HG03521 (cell line): ENCODE data around the gene PAX4.

Experiments
- ATAC-seq: cut with Tn5 transposase; IDR thresholded peaks from one replicate; pipeline ENCODE4 v1.9.1; 2021; ENCODE audit warnings: mild to moderate bottlenecking, moderate library complexity; ENCODE audit not compliant: unreplicated experiment

The PAX4 gene

DNA sequence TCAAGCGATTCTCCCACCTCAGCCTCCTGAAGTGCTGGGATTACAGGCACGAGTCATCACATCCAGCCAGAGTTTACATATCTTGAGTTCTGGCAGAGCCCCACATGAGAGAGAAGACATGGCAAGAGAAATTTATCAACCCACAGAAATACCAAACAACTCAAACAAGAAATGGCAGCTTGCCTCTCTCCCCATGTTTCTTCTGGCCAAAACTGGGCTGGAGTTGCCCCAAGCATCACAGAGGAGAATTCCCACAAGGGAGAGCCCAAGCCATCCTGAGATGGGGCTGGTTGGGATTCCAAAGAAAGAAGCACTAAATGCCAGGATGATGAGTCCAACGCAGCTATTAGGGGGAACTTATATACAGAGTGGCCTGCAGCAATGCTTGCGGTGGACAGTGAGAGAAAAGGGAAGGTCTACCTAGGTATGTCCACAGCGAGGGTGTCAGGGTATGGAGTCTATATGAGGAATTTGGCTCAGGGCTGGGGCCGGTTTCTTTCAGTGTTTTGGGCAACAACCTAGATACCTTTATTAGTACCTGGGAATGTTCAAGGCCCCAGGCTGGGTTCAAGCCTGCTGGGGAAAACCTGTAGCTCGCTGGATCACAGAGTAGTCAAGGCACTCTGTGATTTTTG, 14.5 kb upstream of the PAX4 start:
- ATAC-seq = no peak

DNA sequence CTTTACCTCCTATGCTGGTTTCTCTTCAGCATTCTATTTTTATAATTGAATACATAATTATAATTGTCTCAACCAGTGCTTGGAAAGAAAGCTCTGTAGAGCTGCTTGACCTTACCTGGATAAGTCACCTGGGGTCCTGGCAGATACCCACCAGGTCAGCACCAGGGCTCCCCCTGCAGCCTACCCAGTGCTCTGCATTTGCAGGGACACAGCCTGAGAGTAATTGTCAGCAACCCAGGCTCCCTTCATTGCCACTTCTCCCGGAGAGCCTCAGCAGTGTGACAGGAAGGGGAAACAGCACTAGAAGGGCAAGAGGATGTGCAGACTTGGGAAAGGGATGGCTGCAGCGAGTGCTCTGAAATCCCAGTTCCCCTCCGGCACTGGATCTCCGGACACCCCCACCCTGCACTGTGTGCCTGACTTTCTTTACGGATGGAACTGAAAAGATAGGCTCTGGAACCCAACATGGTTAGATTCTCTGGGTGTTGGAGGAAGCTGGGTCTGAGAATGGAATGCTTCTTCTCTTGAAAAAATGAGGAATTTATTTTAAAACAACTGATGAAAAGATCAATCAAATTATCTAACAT, 11.4 kb upstream of the PAX4 start:
- ATAC-seq = peak; percentile 65

DNA sequence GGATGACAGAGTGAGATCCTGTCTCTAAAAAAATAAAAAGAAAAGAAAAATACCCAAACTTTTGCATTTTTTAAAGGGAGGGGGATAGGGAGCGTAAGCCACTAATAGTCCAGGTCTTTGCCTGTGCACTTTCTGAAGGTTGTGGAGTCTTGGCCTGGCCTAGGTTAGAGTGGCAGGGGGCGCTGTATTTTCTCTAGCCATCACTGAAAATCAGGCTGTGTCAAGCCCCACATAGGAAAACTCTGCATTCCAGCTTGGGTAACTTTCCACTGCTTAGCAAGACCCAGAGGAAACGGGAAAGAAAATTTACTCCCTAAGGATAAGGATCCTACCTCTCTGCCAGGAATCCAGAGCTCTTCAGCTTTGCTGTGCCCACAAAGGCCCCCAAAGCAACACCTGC, 10.5 kb upstream of the PAX4 start:
- no peak for ATAC-seq

DNA sequence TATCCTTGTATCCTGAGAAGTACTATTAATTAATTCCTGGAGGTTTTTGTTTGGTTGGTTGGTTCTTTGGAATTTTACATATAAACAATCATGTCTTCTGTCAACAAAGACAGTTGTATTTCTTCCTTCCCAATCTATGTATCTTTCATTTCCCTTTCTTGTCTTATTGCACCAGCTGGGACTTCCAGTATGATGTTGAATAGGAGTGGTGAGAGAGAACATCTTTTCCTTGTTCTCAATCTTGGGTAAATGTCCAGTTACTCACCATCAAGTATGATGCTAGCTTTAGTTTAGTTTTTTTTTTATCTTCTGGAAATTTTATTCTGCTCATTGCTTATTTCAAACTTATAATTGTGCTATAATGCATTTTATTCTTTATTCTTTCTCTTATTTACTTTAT, 7.4 kb upstream of the PAX4 start:
- ATAC-seq = no peak

DNA sequence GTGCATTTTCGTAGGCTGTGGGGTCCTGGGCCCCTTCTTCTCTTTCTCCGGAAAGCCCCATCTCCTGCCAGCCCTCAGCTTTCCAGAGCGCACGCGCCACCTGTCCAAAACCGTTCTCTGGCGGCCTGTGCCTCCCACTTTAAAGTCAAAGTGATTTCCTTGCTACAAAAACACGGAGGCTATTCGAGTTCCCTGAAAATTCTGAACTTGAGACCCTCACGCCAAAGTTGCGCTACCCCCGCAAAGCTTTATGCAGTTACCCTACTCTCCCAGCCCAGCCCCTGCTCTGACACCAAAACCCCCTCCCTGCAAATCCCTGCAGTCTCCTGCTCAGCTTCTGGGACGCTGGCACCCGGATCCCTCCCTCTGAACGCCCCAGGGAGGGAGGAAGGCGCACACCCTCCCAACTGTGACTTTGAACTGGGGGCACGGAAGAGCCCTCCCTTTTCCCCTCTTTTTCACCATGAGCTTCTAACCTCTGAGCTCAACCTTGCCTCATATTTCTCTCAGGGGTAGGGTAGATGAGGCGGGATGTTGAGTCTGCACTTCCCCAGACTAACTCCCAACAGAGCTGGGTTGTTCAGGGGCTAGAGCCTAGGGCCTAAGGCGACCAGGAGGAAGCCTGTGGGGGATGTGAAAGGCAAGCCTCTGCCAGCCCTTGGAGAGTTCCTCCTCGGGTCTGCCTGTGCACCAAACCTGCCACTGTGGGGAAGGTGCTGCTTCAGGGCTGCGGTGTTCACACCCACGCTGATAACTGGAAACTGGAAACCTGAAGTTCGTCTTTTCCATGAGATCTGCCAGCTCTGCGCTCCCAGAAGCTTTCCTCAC, 2.7 kb upstream of the PAX4 start:
- no peak for ATAC-seq

DNA sequence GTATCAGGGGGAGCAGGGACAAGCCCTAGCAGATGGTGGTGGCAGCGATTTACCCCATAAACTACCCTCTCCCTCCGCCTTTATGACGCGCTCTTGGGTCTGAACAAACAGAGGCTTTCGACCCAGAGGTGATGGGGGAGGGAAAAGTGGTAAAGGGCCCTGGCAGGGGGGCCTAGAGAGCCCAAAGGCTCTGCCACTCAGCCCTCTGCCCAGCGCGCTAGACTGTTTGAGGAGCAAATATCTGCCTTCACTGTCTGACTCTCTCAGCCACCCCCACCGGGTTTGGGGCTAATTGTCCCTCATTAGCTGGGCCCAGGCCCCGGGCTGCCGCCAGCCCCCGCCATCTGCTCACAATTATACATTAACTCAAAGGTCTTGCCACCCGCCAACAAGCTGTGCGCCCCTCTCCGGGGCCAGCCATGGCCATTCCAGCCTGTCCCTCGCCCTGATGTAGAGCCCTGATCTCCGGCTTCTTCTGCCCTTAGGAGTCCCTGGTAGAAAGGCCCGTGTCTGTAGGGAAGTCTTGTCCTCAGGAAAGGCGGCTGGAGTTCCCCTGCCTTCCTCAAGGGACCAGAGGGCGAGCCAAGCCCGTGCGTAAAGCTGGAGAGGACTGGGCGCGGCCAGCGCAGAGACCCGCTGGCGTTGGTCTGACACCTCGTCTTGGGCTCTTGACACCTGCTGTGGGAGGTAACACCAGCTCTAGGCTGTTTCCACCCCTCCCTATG, 1.9 kb upstream of the PAX4 start:
- ATAC-seq = no peak

DNA sequence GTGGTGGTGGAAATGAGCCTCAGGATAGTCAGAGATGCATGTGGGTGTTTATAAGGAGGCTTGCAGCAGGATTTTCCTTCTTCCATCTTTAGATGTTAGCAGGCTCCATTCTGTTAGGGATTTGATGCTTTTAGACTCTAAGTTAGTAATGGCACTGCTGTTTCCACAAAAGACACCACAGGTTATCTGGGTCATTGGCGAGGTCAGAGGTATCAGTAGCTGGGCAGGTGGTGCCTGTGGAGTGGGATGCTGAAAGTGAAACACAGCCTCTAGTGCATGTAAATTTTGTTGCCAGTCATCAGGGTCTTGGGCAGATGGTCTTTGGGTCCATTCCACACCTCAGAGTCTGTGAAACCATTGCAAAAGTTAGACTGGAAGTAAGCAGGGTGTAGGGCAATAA, 833 bp upstream of the PAX4 start:
- no peak for ATAC-seq

DNA sequence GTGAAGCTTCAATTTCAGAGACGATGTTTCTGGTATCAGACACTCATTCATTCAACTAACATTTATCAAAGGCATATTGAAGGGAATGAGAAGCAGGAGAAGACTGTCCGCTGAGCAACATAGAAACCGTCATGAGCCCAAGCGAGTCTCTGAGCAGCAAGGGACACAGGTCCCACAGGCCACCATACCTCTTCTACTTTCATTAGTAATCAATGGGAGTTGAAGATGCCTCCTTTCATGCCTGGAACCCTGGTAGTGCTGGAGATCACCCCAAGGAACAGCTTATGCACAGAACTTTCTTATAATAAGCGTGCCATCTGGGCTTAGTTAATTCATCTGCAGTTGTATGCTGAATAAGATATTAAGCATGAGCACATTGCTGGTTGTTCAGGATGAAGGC, 1.2 kb downstream of the PAX4 start:
- no peak for ATAC-seq

DNA sequence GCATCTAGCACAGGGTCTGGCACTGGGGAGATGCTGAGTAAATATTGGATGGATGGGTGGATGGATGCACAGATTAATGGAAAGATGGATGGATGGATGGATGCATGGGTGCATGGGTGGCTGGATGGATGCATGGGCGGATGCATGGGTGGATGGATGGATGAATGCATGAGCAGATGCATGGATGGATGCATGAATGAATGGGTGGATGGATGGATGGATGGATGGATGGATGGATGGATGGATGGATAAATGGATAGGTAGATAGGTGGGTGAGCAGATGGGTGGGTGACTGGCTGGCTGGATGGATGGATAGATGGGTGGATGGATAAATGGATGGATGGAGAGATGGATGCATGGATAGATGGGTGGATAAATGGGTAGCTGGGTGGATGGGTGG, 5.7 kb downstream of the PAX4 start:
- ATAC-seq = no peak

DNA sequence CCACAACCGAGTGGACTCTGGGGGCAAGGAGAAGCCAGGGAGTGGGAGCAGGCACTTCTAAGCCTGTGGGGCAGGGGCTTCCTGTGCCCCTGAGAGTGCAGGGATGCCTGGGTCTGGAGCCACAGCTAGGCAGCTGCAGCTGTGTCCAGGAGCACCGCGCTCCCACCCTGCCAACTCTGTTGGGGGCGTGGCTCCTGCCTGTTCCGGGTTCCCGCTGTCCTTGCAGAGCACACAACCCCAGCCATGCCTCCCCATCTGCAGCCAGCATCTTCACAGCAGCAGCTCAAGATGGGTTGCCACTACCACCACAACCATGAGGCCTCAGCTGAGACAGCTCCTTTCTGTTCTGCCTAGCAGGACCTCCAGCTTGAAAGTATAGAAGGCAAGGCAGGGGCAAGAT, 8.6 kb downstream of the PAX4 start:
- no peak for ATAC-seq

DNA sequence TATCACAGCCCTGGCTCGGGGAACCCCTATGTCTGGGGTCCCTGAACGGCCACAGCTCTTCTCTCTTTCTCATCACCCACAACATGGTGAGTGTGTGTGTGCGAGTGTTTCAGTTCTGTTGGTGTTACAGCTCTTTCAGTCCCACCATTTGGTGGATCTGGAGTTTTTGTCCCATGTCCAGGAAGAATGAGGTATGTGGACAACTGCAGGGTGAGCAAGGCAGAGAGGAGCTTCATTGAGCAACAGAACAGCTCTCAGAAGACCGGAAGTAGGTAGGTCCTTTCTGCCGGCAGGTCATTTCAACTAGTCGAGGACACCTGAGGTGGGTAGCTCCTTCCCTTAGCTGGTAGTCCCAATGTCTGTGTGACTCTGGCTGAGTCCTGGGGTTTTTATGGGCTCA, 9.5 kb downstream of the PAX4 start:
- ATAC-seq = no peak

DNA sequence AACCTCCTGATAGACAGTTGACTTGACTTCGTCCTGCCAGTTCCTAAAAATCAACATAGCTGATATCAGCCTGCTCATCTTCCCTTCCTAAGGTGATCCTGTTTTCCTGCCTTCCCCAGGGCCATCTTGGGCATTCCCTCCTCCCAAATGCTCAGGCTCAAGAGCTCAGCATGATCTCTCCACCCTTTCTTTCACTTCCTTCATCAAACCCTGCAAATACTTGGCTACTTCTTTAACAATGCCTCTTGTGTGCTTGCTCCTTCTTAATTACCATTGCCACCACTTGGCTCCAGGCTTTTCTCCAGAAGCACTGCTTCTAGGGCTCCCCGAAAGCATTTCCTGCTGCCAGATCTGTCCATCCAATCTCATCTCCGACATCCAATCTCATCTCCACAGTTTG, 17.1 kb downstream of the PAX4 start:
- ATAC-seq = no peak

DNA sequence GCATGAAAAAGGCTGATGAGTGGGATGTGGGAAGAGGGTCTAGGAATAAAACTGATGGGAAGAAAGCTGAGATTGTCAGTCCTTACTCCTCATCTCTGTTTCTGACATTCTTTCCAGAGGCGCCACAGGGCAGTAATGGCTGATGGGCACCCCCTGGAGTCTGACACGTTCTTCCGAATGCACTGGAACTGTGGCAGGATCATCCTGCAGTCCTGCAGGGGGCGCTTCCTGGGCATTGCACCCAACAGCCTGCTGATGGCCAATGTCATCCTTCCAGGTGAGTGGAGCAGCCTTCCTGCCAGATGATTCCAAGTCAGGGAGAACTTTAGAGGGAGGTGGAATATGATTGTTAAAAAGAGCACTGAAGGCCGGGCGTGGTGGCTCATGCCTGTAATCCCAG, 19.6 kb downstream of the PAX4 start:
- no peak for ATAC-seq

DNA sequence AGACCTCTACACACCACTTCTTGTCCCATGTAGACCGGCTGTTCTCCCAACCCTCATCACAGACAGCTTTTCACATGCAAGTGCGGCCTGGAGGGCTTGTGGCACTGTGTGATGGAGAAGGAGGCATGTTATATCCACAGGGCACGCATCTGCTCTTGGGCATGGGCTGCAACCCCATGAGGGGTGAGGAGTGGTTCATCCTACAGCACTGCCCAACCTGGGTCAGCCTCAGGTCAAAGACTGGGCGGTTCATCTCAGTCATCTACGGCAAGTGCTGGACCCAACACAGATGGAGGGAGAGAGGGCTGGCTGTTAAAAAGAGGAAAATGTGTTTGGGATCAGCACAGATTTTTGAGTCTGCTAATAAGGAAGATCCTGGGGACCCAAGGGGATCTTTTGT, 22.2 kb downstream of the PAX4 start:
- ATAC-seq = no peak

DNA sequence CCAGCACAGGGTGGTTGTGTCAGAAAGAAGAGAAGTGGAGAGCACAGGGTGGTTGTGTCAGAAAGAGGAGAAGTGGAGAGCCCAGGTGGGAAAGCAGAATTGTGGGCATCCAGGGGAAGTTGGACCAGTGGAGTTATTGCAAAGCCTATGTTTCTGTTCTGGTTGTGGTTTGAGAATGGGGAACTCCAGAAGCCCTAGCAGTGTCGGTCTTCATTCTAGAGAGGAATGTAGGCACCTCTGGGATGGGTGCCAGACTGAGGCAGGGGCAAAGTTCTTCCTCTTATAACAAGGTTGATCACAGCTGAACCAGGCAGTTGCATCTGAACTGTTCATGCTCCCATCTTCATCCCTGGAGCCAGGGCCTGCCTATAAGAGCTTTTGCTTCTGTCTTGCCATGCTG, 23.5 kb downstream of the PAX4 start:
- no peak for ATAC-seq

DNA sequence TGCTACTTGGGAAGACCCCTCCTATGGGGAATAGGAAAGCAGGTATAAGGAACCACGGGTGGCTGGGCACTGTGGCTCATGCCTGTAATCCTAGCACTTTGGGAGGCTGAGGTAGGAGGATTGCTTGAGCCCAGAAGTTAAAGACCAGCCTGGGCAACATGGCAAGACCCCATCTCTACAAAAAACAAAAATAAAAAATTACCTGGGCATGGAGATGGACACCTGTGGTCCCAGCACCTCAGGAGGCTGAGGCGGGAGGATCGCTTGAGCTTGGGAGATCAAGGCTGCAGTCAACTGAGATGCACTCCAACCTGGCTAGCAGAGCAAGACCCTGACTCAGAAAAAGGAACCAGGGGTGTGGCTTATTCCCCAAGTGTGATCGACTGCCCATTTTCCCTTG, 25.4 kb downstream of the PAX4 start:
- no peak for ATAC-seq

DNA sequence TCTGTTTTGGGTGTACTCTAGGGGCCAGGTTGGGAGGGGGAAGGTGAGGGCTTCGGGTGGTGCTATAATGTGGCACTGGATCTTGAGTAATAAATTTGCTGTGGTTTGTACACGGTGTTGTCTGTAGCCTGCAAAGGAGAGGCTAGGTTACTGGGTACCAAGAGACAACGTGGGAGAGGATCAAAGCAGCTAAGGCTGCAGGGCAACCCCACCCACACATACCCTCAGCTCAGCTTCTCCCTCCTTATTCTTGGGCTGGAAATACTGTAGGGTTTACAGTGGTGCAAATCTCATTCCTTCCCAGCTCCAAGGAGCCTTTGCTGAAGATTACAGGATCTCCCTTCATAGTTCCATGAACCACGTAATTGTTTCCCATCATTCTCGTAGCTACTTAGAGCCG, 26.4 kb downstream of the PAX4 start:
- no peak for ATAC-seq

DNA sequence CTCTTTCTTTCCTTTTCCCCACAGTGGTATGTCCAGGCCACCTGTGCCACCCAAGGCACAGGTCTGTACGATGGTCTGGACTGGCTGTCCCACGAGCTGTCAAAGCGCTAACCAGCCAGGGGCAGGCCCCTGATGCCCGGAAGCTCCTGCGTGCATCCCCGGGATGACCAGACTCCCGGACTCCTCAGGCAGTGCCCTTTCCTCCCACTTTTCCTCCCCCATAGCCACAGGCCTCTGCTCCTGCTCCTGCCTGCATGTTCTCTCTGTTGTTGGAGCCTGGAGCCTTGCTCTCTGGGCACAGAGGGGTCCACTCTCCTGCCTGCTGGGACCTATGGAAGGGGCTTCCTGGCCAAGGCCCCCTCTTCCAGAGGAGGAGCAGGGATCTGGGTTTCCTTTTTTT, 26.8 kb downstream of the PAX4 start:
- ATAC-seq = no peak

DNA sequence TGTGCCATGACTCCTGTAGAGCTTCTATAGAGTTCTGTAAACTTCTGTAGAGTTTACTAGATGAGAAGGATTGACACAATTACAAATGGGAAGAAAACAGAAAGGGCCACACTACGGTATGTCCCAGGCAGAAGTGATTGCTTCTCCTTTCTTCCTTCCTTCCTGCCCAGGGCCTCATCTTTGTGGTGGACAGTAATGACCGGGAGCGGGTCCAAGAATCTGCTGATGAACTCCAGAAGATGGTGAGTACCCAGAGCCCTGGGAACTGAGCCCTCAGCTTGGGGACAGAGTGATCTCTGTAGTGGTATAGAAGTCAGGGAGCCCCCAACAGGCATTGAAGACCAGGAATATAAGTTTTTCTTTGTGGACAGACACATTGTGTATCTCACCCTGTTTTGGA, 28.0 kb downstream of the PAX4 start:
- no peak for ATAC-seq

DNA sequence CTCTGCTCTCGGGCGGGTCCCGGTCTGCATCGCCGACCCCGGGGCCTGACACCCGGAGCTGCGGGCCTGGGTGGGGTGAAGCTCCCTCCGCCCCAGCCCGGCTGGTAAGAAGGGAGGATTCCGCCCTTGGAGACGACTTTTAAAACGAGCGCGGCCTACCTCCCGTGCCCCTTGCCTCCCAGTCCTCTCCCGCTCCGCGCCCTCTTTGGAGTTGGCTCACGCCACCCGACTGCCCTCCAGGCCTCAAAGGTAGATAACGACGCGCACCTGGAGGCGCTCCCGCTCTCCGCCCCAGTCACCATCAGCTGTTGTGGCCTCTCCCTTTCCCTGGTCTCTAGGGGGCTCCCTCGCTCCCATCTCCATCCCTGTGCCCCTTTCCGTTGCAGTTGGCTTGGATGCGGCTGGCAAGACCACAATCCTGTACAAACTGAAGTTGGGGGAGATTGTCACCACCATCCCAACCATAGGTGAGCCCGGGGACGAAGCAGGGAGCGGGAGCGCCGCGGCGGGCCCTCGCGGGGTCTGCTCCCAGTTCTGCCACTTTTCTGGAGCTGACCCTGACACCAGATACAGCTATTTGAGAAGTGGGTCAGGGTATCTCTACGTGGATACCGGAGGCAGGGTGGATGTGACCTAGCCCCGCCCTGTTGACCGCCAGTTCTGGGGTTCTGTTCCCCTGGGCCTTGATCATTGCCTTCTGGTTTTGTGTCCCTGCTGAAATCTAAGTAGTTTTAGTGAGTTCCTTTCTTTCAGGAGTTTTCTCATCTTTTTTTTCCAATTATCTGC, 29.1 kb downstream of the PAX4 start:
- ATAC-seq = no peak
